22Rv1 (cell line): ENCODE data around the gene LHX1.

Experiments used
- H3K27ac ChIP-seq: fragments of 450-650 bp; 2 replicates; pipeline ENCODE4 v1.5.1; 2017
- ZFX ChIP-seq: fragments of 450-650 bp; IDR thresholded peaks from 2 replicates; pipeline ENCODE4 v1.6.1; 2017; ENCODE audit warnings: antibody characterized with exemption, borderline replicate concordance
- TF ChIP-seq, protein P1 (sequence below): fragments of 450-650 bp; IDR thresholded peaks from 2 replicates; pipeline ENCODE4 v1.5.1; 2017; ENCODE audit warnings: mild to moderate bottlenecking

Gene LHX1

DNA sequence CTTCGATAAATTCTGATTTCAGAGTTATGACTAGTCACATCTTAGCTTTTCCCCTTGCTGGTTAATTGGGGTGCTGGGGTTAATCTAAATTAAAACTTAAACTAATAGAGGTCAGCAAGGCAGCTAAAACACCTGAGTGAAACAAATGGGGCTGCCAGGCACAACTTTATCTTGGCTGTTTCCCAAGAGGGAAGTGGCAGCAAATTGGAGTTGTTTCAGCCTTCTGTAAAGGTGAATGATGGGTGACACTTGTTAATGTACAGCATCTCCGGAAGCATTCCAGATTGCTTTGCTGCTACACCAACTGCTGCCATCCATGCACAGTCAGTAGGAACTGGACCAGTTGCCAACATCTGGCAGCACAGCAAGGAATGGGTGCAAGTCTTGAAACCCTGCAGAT lies 55.4 kb downstream of the LHX1 start:
- no peak for TF ChIP-seq ZFX
- TF ChIP-seq, protein P1, sequence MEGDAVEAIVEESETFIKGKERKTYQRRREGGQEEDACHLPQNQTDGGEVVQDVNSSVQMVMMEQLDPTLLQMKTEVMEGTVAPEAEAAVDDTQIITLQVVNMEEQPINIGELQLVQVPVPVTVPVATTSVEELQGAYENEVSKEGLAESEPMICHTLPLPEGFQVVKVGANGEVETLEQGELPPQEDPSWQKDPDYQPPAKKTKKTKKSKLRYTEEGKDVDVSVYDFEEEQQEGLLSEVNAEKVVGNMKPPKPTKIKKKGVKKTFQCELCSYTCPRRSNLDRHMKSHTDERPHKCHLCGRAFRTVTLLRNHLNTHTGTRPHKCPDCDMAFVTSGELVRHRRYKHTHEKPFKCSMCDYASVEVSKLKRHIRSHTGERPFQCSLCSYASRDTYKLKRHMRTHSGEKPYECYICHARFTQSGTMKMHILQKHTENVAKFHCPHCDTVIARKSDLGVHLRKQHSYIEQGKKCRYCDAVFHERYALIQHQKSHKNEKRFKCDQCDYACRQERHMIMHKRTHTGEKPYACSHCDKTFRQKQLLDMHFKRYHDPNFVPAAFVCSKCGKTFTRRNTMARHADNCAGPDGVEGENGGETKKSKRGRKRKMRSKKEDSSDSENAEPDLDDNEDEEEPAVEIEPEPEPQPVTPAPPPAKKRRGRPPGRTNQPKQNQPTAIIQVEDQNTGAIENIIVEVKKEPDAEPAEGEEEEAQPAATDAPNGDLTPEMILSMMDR, result no peak
- H3K27ac ChIP-seq, result no peak overlapping the region

DNA sequence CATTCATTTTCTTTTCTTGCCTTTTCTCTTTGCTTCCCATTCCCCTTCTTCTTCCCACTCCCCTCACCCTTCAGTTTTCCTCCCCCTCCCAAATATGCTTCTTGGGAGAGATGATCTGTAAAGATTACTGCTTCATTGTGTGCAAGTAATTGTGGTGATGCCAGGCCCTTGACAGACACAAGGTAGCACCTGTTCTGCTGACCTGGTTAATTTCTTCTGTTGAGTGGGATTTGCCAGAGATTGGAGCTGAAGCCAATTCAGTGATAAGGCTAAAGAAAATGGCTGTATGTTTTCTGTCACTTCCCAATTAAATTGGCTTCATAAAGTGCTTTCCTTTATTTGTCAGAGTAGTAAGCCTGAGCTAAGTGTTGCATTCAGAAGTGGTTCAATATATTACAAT lies 56.0 kb downstream of the LHX1 start:
- no peak for TF ChIP-seq ZFX
- TF ChIP-seq, protein P1, result no peak
- H3K27ac ChIP-seq, result no peak overlapping the region
